Aorta (tissue), 5 donors: ENCODE data around the gene CDC42. TPM values are rescaled to one million over a fixed set of nuclear protein-coding genes. Genes with fewer than 3 reads are reported as not detected.

ENCODE experiments used
- ATAC-seq: fragments of 200-7000 bp; cut with Tn5 transposase; one replicate; pipeline ENCODE4 v1.9.1; 2022; ENCODE audit warnings: moderate library complexity; ENCODE audit not compliant: low FRiP score
- DNase-seq, 2 donors: peaks; one replicate each; pipeline ENCODE4 v3.0.0-alpha.2; 2020
- H3K27ac ChIP-seq, 2 donors: one replicate each; pipeline ENCODE4 v1.5.1; 2013; ENCODE audit warnings: low read length in 2 of 2, mild to moderate bottlenecking in 2 of 2, moderate library complexity in 2 of 2, control low read depth in 1 of 2, inconsistent platforms in 1 of 2, low read depth in 1 of 2
- H3K27me3 ChIP-seq, 2 donors: one replicate each; pipeline ENCODE4 v1.6.1; 2013; ENCODE audit warnings: control low read depth in 1 of 2, low read length in 1 of 2, mild to moderate bottlenecking in 1 of 2, moderate library complexity in 1 of 2; ENCODE audit not compliant: insufficient read depth in 2 of 2, control insufficient read depth in 1 of 2
- H3K36me3 ChIP-seq, 2 donors: one replicate each; pipeline ENCODE4 v1.6.1; 2013; ENCODE audit warnings: control low read depth in 1 of 2, low read length in 1 of 2, mild to moderate bottlenecking in 1 of 2; ENCODE audit not compliant: insufficient read depth in 2 of 2, control insufficient read depth in 1 of 2
- H3K4me1 ChIP-seq, 2 donors: one replicate each; pipeline ENCODE4 v1.6.1; 2013; ENCODE audit warnings: low read length in 2 of 2, control low read depth in 1 of 2, mild to moderate bottlenecking in 1 of 2, moderate library complexity in 1 of 2; ENCODE audit not compliant: insufficient read depth in 2 of 2, control insufficient read depth in 1 of 2
- H3K4me3 ChIP-seq, 2 donors: one replicate each; pipeline ENCODE4 v1.5.1; 2013; ENCODE audit warnings: low read length in 2 of 2, control low read depth in 1 of 2, mild to moderate bottlenecking in 1 of 2
- H3K9me3 ChIP-seq: one replicate; pipeline ENCODE4 v1.6.1; 2013; ENCODE audit warnings: mild to moderate bottlenecking, low read length; ENCODE audit not compliant: control insufficient read depth
- WGBS, 2 donors: extraction: QIAGEN DNeasy Blood & Tissue Kit; methylation state at CpG; one replicate each; pipeline ENCODE4 v1.1.7; 2013; 5-methylcytosine and 5-hydroxymethylcytosine counted together
- intact Hi-C, 2 donors: fragments of 100-400 bp; cut with DNase I; formaldehyde crosslinking; loops; one replicate each; pipeline versions ENCODE4 v1.14.2 to v1.15.0; 2022
- polyA plus RNA-seq, 2 donors: library from polyadenylated mRNA; stranded (reverse); fragments of 200-250 nt; gene quantifications; one replicate each; pipeline ENCODE4 v1.2.3, GENCODE V29; 2013
- total RNA-seq, 2 donors: library from RNA; stranded (reverse); fragmentation: NEBNext Ultra II Directional; extraction: Animal tissue kit (Norgen Biotek cat#: 25700); gene quantifications; one replicate each; pipeline ENCODE4 v1.2.1, GENCODE V29; 2021
- donor health status: healthy with polysubstance abuse.
- donor health status: Bipolar disorder and iron deficiency.
- donor health status: DM: no; HTN: no; CAD: no.
- donor health status: DM: no; HTN: no; CAD: no.
- donor health status: DM: yes; HTN: yes; CAD: no.

The CDC42 gene
- total and polyA plus RNA-seq, 4 donors = 123 to 211 (median 190) TPM

- no peak overlapping the region for H3K27ac ChIP-seq
- peaks cover 3 to 6% of the 10 kb centered on the region in 2 donors for H3K36me3 ChIP-seq
- no peaks in the 10 kb centered on the region for H3K9me3 ChIP-seq
- intact Hi-C loops = no loop called here
- no peaks in the 10 kb centered on the region for H3K27me3 ChIP-seq
- H3K4me1 ChIP-seq = no peaks in the 10 kb centered on the region
- no peak overlapping the region for H3K4me3 ChIP-seq
- ATAC-seq (no peak), DNase-seq (no peak)
- 90 to 93% methylated on average over 5 of the region's 5 CpGs for WGBS, 2 donors
Measured at GRCh38 chr1:22096036-22096435, 43.5 kb downstream of the CDC42 start.

DNA sequence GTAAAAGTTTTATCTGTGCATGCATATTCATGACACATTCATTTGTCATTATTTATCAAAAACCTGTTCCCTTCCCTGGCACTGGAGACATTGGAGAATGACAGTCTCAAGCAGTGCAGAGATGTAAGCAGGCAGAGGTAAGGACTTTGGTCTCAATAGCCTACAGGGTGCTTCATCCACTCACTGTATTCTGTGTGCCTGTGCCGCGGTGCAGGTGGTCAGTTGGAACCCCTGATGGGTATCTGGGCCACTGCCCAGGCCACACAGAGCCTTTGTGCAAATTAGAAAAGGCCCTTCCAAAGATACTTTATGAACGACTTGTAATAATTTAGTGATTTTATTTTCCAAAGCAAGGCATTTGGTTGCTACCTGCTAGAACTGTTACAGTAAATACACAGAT, 44.0 kb downstream of the CDC42 start:
- ATAC-seq (no peak), DNase-seq (no peak)
- intact Hi-C loops = no loop called here
- WGBS, 2 donors = 86 to 87% methylated on average over 3 of the region's 3 CpGs
- Histone ChIP-seq H3K27ac (no peak overlapping the region), H3K4me3 (no peak overlapping the region), H3K27me3 (no peaks in the 10 kb centered on the region), H3K4me1 (peaks cover 0 to 2% of the 10 kb centered on the region in 2 donors), H3K36me3 (peaks cover 2 to 6% of the 10 kb centered on the region in 2 donors), H3K9me3 (no peaks in the 10 kb centered on the region)

DNA sequence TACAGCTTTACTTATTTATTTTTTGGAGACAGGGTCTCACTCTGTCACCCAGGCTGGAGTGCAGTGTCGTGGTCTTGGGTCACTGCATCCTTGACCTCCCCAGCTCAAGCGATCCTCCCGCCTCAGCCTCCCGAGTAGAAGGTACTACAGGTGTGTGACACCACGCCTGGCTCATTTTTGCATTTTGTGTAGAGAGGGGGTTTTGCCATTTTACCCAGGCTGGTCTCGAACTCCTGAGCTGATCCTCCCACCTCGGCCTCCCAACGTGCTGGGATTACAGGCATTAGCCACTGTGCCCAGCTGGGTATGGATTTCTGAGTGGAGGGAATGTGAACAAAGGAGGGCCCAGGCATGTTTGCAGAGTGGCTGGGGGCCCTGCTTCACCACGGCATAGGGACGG, 46.2 kb downstream of the CDC42 start:
- intact Hi-C loops = no loop called here
- no peaks in the 10 kb centered on the region for H3K27me3 ChIP-seq
- H3K9me3 ChIP-seq = no peaks in the 10 kb centered on the region
- 86 to 92% methylated on average over 10 of the region's 10 CpGs for WGBS, 2 donors
- peaks cover 0 to 2% of the 10 kb centered on the region in 2 donors for H3K4me1 ChIP-seq
- no peak overlapping the region for H3K27ac ChIP-seq
- no peak overlapping the region for H3K4me3 ChIP-seq
- no peak for ATAC-seq
- no peak for DNase-seq
- H3K36me3 ChIP-seq = peaks cover 2 to 4% of the 10 kb centered on the region in 2 donors

DNA sequence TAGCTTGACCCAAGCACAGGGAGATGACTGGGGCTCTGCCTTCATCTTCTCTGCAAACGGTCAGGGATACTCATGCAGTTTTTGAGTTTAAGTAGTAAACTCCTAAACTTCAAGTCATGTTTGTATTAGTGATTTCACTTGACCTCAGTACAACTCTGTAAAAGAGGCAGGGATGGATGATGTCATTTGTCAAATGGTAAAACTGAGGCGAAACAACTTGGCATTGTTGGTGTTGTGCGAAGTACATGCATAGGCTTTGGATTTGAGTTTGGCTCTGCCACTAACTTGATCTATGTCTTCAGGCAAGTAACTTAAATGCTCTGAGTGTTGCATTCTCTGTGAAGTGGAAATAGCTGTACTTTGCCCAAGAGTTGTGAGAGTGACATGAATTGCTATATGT, 47.7 kb downstream of the CDC42 start:
- no peaks in the 10 kb centered on the region for H3K9me3 ChIP-seq
- DNase-seq (no peak), ATAC-seq (no peak)
- no peaks in the 10 kb centered on the region for H3K27me3 ChIP-seq
- intact Hi-C loops = loop anchor here in 1 of 2 donors (10.0 kb wide), 2 partner anchors 175 to 545 kb away; partner anchors contain the start of gene C1QC
- H3K36me3 ChIP-seq = peaks cover 2 to 4% of the 10 kb centered on the region in 2 donors
- H3K27ac ChIP-seq = no peak overlapping the region
- H3K4me3 ChIP-seq = no peak overlapping the region
- 77 to 82% methylated on average over 3 of the region's 3 CpGs for WGBS, 2 donors
- peaks cover 0 to 2% of the 10 kb centered on the region in 2 donors for H3K4me1 ChIP-seq

DNA sequence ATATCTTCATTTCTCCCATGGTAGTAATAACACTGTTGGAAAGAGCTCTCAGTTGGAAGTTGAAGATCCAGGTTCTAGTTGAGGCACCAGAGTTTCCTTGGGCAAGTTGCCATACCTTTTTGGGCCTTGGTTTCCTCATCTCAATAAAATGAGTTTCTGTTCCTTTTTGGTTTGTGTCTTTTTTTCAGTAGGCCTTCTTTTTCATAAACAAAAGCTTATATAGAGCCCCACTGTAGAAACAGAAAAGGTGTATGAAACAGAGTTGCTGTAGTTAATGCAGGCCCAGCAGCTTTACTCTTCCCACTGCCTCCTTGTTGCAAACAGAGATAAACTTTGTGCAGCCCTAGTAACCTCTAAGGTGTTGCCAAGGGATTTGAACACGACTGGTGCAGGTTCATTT, 48.7 kb downstream of the CDC42 start:
- peaks cover 0 to 4% of the 10 kb centered on the region in 2 donors for H3K36me3 ChIP-seq

GRCh38 chr1:22101995-22102394, 49.5 kb downstream of the CDC42 start:
- WGBS, 2 donors = 83 to 85% methylated on average over 8 of the region's 8 CpGs
- intact Hi-C loops = loop anchor here in 1 of 2 donors (10.0 kb wide), 2 partner anchors 173 to 543 kb away; partner anchors contain the start of gene C1QC
- Histone ChIP-seq H3K27me3 (no peaks in the 10 kb centered on the region), H3K27ac (no peak overlapping the region), H3K4me3 (no peak overlapping the region), H3K9me3 (no peaks in the 10 kb centered on the region), H3K4me1 (peaks cover 0 to 2% of the 10 kb centered on the region in 2 donors), H3K36me3 (peaks cover 0 to 2% of the 10 kb centered on the region in 2 donors)
- ATAC-seq (no peak), DNase-seq (no peak)

More for the DNA sequence above, 48.7 kb downstream of the CDC42 start:
- DNase-seq (no peak), ATAC-seq (no peak)
- no peaks in the 10 kb centered on the region for H3K9me3 ChIP-seq
- H3K27me3 ChIP-seq = no peaks in the 10 kb centered on the region
- peaks cover 0 to 2% of the 10 kb centered on the region in 2 donors for H3K4me1 ChIP-seq
- H3K27ac ChIP-seq = no peak overlapping the region
- H3K4me3 ChIP-seq = no peak overlapping the region
- 30 to 35% methylated on average over 1 of the region's 1 CpG for WGBS, 2 donors
- intact Hi-C loops = loop anchor here in 1 of 2 donors (10.0 kb wide), 2 partner anchors 174 to 544 kb away; partner anchors contain the start of gene C1QC

DNA sequence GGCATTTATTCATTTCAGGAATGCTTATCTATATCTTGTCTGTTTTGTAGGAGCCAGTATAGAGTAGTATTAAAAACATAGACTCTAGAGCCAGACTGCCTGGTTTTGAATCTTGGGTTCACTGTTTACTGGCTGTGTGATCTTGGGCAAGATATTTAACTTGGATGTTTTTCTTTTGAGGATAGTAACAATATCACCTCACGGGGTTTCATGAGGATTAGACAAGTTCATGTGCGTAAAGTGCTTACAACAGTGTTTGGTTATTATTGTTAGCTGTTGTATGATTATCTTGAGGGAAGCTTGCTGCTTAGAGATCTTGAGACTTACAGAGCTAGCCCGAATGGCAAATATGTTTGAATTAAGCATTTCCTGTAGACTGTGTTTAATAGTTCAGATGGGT, 50.2 kb downstream of the CDC42 start:
- WGBS, 2 donors = 54 to 67% methylated on average over 3 of the region's 3 CpGs
- intact Hi-C loops = loop anchor here in 1 of 2 donors (10.0 kb wide), 2 partner anchors 172 to 542 kb away; partner anchors contain the start of gene C1QC
- Histone ChIP-seq H3K4me3 (no peak overlapping the region), H3K36me3 (no peaks in the 10 kb centered on the region), H3K27ac (no peak overlapping the region), H3K27me3 (no peaks in the 10 kb centered on the region), H3K4me1 (peaks cover 0 to 2% of the 10 kb centered on the region in 2 donors), H3K9me3 (no peaks in the 10 kb centered on the region)
- ATAC-seq = no peak
- DNase-seq = no peak

- Histone ChIP-seq H3K4me3 (no peak overlapping the region), H3K27me3 (no peaks in the 10 kb centered on the region), H3K9me3 (no peaks in the 10 kb centered on the region), H3K27ac (no peak overlapping the region), H3K4me1 (peaks cover 0 to 2% of the 10 kb centered on the region in 2 donors), H3K36me3 (no peaks in the 10 kb centered on the region)
- WGBS, 2 donors = 76 to 78% methylated on average over 6 of the region's 6 CpGs
- intact Hi-C loops = loop anchor here in 1 of 2 donors (10.0 kb wide), 2 partner anchors 171 to 541 kb away; partner anchors contain the start of gene C1QC
- no peak for DNase-seq
- ATAC-seq = no peak
Measured at GRCh38 chr1:22104094-22104493, 51.6 kb downstream of the CDC42 start.

GRCh38 chr1:22104865-22105437, 52.4 kb downstream of the CDC42 start:
- peaks cover 0 to 2% of the 10 kb centered on the region in 2 donors for H3K4me1 ChIP-seq
- H3K27ac ChIP-seq = no peak overlapping the region
- WGBS, 2 donors = 89 to 93% methylated on average over 6 of the region's 6 CpGs
- no peaks in the 10 kb centered on the region for H3K27me3 ChIP-seq
- DNase-seq (no peak), ATAC-seq (no peak)
- H3K9me3 ChIP-seq = no peaks in the 10 kb centered on the region
- intact Hi-C loops = loop anchor here (5.0 to 10.0 kb wide), 3 partner anchors 170 to 540 kb away; partner anchors contain the start of gene C1QC (in 1 of the 2)
- no peaks in the 10 kb centered on the region for H3K36me3 ChIP-seq
- H3K4me3 ChIP-seq = no peak overlapping the region
